PC-9 (cell line): ENCODE results near the gene VEGFB. TPM values are rescaled to one million over a fixed set of nuclear protein-coding genes. Genes with fewer than 3 reads are reported as not detected.

ENCODE experiments used
- BruUV-seq: library from RNA; stranded (reverse); fragments of 400-500 nt; replicated peaks from 2 replicates; lab custom pipeline; 2021; lab: Mats Ljungman, UMichigan
- CTCF ChIA-PET: fragments of 300-600 bp; sonication (Branson Sonifier 250); formaldehyde crosslinking; loops from one replicate; lab custom pipeline; 2022; ENCODE audit warnings: antibody characterized with exemption; lab: Charles Lee
- POLR2A ChIA-PET: fragments of 300-600 bp; sonication (Branson Sonifier 250); formaldehyde crosslinking; loops from one replicate; lab custom pipeline; 2022; ENCODE audit warnings: antibody characterized with exemption; ENCODE audit not compliant: unreplicated experiment; lab: Charles Lee
- DNase-seq, 2 experiments: peaks; one replicate each; pipeline versions ENCODE4 v3.0.0 to v3.0.0-alpha.2; 2015 to 2022; ENCODE audit warnings: mixed read lengths in 1 of 2
- H2AFZ ChIP-seq: fragments of 200-600 bp; sonication (generic); 2 replicates; pipeline ENCODE4 v1.8.1; 2017; ENCODE audit warnings: antibody characterized with exemption
- H3F3A ChIP-seq: fragments of 200-600 bp; sonication (generic); 2 replicates; pipeline ENCODE4 v1.8.1; 2017; ENCODE audit warnings: antibody characterized with exemption, mild to moderate bottlenecking, low read depth; ENCODE audit not compliant: insufficient read depth
- H3K27ac ChIP-seq: fragments of 200-600 bp; sonication (generic); 2 replicates; pipeline ENCODE4 v1.6.1; 2016; ENCODE audit warnings: mixed run types
- H3K27me3 ChIP-seq: fragments of 200-600 bp; sonication (generic); 2 replicates; pipeline ENCODE4 v1.6.1; 2016; ENCODE audit warnings: low read depth, mixed run types; ENCODE audit not compliant: insufficient read depth
- H3K36me3 ChIP-seq: fragments of 200-600 bp; sonication (generic); 2 replicates; pipeline ENCODE4 v1.6.1; 2016; ENCODE audit warnings: low read depth, mixed run types
- H3K4me1 ChIP-seq: fragments of 200-600 bp; sonication (generic); replicated peaks from 2 replicates; pipeline ENCODE4 v1.6.1; 2016; ENCODE audit warnings: mixed run types; ENCODE audit not compliant: insufficient read depth
- H3K4me2 ChIP-seq: fragments of 200-600 bp; sonication (generic); 2 replicates; pipeline ENCODE4 v1.6.1; 2017; ENCODE audit warnings: mixed run types
- H3K4me3 ChIP-seq: fragments of 200-600 bp; sonication (generic); 2 replicates; pipeline ENCODE4 v1.6.1; 2016; ENCODE audit warnings: mixed run types
- H3K79me2 ChIP-seq: fragments of 200-600 bp; sonication (generic); 2 replicates; pipeline ENCODE4 v1.6.1; 2017; ENCODE audit warnings: low read depth, mixed run types
- H3K9me2 ChIP-seq: fragments of 200-600 bp; sonication (generic); 2 replicates; pipeline ENCODE4 v1.8.1; 2017; ENCODE audit warnings: mild to moderate bottlenecking; ENCODE audit not compliant: insufficient read depth
- H3K9me3 ChIP-seq: fragments of 200-600 bp; sonication (generic); 2 replicates; pipeline ENCODE4 v1.8.1; 2016; ENCODE audit warnings: low read depth; ENCODE audit not compliant: insufficient read depth
- H4K20me1 ChIP-seq: fragments of 200-600 bp; sonication (generic); 2 replicates; pipeline ENCODE4 v1.8.1; 2017; ENCODE audit not compliant: insufficient read depth
- CTCF ChIP-seq: fragments of 200-600 bp; sonication (generic); conservative IDR thresholded peaks from 2 replicates; pipeline ENCODE4 v1.6.1; 2017; ENCODE audit warnings: mixed run types, antibody characterized with exemption, mild to moderate bottlenecking, moderate library complexity
- EZH2 ChIP-seq: fragments of 200-600 bp; sonication (generic); IDR thresholded peaks from 2 replicates; pipeline ENCODE4 v1.8.0; 2017; ENCODE audit warnings: antibody characterized with exemption, low read depth
- intact Hi-C: fragments of 100-400 bp; cut with micrococcal nuclease; formaldehyde crosslinking; loops from one replicate; pipeline ENCODE4 v1.10.0; 2022; ENCODE audit not compliant: unreplicated experiment
- total RNA-seq: library from RNA; stranded (reverse); gene quantifications from 2 replicates; pipeline ENCODE4 v1.2.3, GENCODE V29; 2021

VEGFB gene
- total RNA-seq, 1 experiment from 2014 or later = 129 TPM

- H3K27me3 ChIP-seq = no peaks in the 10 kb centered on the region
- H3K79me2 ChIP-seq = peaks cover 42% of the 10 kb centered on the region
- peak overlapping the region; percentile 90 for H3K4me2 ChIP-seq
- ChIA-PET CTCF (interaction anchor here (1.1 to 1.6 kb wide), 2 partner anchors 22 to 107 kb away, joined by 3 read pairs; partner anchors contain the start of genes NUDT22 and TRPT1), POLR2A (interaction anchor here (0.6 kb wide), 1 partner anchor 63 kb away, joined by 5 read pairs; no protein-coding TSS in a partner anchor)
- peaks cover 19% of the 10 kb centered on the region for H3K4me1 ChIP-seq
- BruUV-seq = no TSS peak
- H3F3A ChIP-seq = peaks cover 70% of the 10 kb centered on the region
- H3K9me2 ChIP-seq = no peaks in the 10 kb centered on the region
- no peak for TF ChIP-seq EZH2
- no peak for TF ChIP-seq CTCF
- 0 out of 2 replicates have a peak, but pooled peaks cover 7% of the 10 kb centered on the region for H4K20me1 ChIP-seq
- H3K27ac ChIP-seq = no peak overlapping the region
- peaks cover 10% of the 10 kb centered on the region; the same call in 1 of the 2 replicates for H3K36me3 ChIP-seq
- peak overlapping the region; percentile 70 for H3K4me3 ChIP-seq
- intact Hi-C loops = loop anchor here (1.0 kb wide), 1 partner anchor 22 kb away; no protein-coding TSS in a partner anchor
- no peaks in the 10 kb centered on the region for H3K9me3 ChIP-seq
- no peak for DNase-seq
- peak overlapping the region; percentile 66 for H2AFZ ChIP-seq
These were observed 13.5 kb downstream of the VEGFB start for GRCh38 chr11:64247729-64248531.

- intact Hi-C loops = no loop called here
- ChIA-PET CTCF (interaction anchor here (1.6 kb wide), 1 partner anchor 22 kb away, joined by 3 read pairs; the partner anchor contains the start of genes NUDT22 and TRPT1), POLR2A (no interaction called here)
- no peak overlapping the region for H3K4me3 ChIP-seq
- no TSS peak for BruUV-seq
- no peak overlapping the region for H3K4me2 ChIP-seq
- DNase-seq = no peak
- no peak for TF ChIP-seq EZH2
- no peak for TF ChIP-seq CTCF
- peaks cover 3% of the 10 kb centered on the region; the same call in 1 of the 2 replicates for H3K36me3 ChIP-seq
- 0 out of 2 replicates have a peak, but pooled peaks cover 11% of the 10 kb centered on the region for H4K20me1 ChIP-seq
- H3K27ac ChIP-seq = no peak overlapping the region
- no peak overlapping the region for H2AFZ ChIP-seq
- no peaks in the 10 kb centered on the region for H3K27me3 ChIP-seq
- H3K9me2 ChIP-seq = no peaks in the 10 kb centered on the region
- peaks cover 39% of the 10 kb centered on the region for H3K79me2 ChIP-seq
- H3K4me1 ChIP-seq = peaks cover 14% of the 10 kb centered on the region
- H3F3A ChIP-seq = peaks cover 68% of the 10 kb centered on the region
- H3K9me3 ChIP-seq = no peaks in the 10 kb centered on the region
These were observed 14.2 kb downstream of the VEGFB start for GRCh38 chr11:64248578-64248977.

GRCh38 chr11:64249038-64249437, 14.7 kb downstream of the VEGFB start:
- no peaks in the 10 kb centered on the region for H3K9me2 ChIP-seq

More at GRCh38 chr11:64249038-64249437, 14.7 kb downstream of the VEGFB start:
- Histone ChIP-seq H3K27ac (no peak overlapping the region), H3K4me1 (peaks cover 14% of the 10 kb centered on the region), H2AFZ (no peak overlapping the region), H3K9me3 (no peaks in the 10 kb centered on the region), H3K79me2 (peaks cover 34% of the 10 kb centered on the region), H3K27me3 (no peaks in the 10 kb centered on the region), H3F3A (peaks cover 63% of the 10 kb centered on the region), H4K20me1 (0 out of 2 replicates have a peak, but pooled peaks cover 11% of the 10 kb centered on the region), H3K4me2 (no peak overlapping the region), H3K36me3 (no peaks in the 10 kb centered on the region), H3K4me3 (no peak overlapping the region)
- BruUV-seq = no TSS peak
- no peak for TF ChIP-seq EZH2
- no peak for TF ChIP-seq CTCF
- ChIA-PET POLR2A (no interaction called here), CTCF (interaction anchor here (0.6 kb wide), 1 partner anchor 1451 kb away, joined by 3 read pairs; no protein-coding TSS in a partner anchor)
- DNase-seq = no peak
- intact Hi-C loops = no loop called here
